Neural crest cell (in vitro differentiated cells): Measurements from ENCODE around the gene AXIN1. TPM values are rescaled to one million over a fixed set of nuclear protein-coding genes. Genes with fewer than 3 reads are reported as not detected.

Experiments
- DNase-seq: peaks from one replicate; pipeline ENCODE4 v3.0.0; 2021; ENCODE audit warnings: low read depth, mixed read lengths, low spot score
- H3K27ac Mint-ChIP-seq: one replicate; pipeline ENCODE4 v1.8.0; 2021; ENCODE audit warnings: mild to moderate bottlenecking, mixed read lengths; ENCODE audit not compliant: unreplicated experiment
- H3K27me3 Mint-ChIP-seq: 2 replicates; pipeline ENCODE4 v1.8.0; 2021; ENCODE audit warnings: low read depth, mild to moderate bottlenecking, mixed read lengths
- H3K36me3 Mint-ChIP-seq: 2 replicates; pipeline ENCODE4 v1.8.0; 2021; ENCODE audit warnings: low read depth, mild to moderate bottlenecking, mixed read lengths
- H3K4me1 Mint-ChIP-seq: 2 replicates; pipeline ENCODE4 v1.8.0; 2021; ENCODE audit warnings: mixed read lengths
- H3K4me3 Mint-ChIP-seq: one replicate; pipeline ENCODE4 v1.8.0; 2021; ENCODE audit warnings: mild to moderate bottlenecking, mixed read lengths
- H3K9me3 Mint-ChIP-seq: 2 replicates; pipeline ENCODE4 v1.8.0; 2021; ENCODE audit warnings: mixed read lengths
- CTCF ChIP-seq: fragments of 200-600 bp; sonication (generic); conservative IDR thresholded peaks from 2 replicates; pipeline ENCODE4 v1.5.0; 2021; ENCODE audit warnings: antibody characterized with exemption, mild to moderate bottlenecking
- total RNA-seq: library from RNA; stranded (reverse); gene quantifications from 2 replicates; pipeline ENCODE4 v1.2.1, GENCODE V29; 2021

Gene AXIN1
- total RNA-seq, 1 donor from 2014 or later, result 38.2 TPM

- no peaks in the 10 kb centered on the region for H3K27me3 Mint-ChIP-seq
- H3K4me1 Mint-ChIP-seq, result no peaks in the 10 kb centered on the region
- no peak overlapping the region for H3K27ac Mint-ChIP-seq
- no peak for TF ChIP-seq CTCF
- DNase-seq, result no peak
- peaks cover 3% of the 10 kb centered on the region for H3K36me3 Mint-ChIP-seq
- H3K4me3 Mint-ChIP-seq, result no peak overlapping the region
- no peaks in the 10 kb centered on the region for H3K9me3 Mint-ChIP-seq
Observed at GRCh38 chr16:291539-291938, 61.0 kb downstream of the AXIN1 start.

GRCh38 chr16:290681-291405 is 61.7 kb downstream of the AXIN1 start:
- Mint-ChIP-seq H3K4me1 (no peaks in the 10 kb centered on the region), H3K4me3 (no peak overlapping the region), H3K9me3 (no peaks in the 10 kb centered on the region), H3K27ac (peak overlapping the region; percentile 43), H3K27me3 (no peaks in the 10 kb centered on the region), H3K36me3 (peaks cover 6% of the 10 kb centered on the region)
- TF ChIP-seq CTCF, result no peak
- DNase-seq, result no peak

GRCh38 chr16:290015-290680 is 62.4 kb downstream of the AXIN1 start:
- no peak for TF ChIP-seq CTCF
- no peaks in the 10 kb centered on the region for H3K9me3 Mint-ChIP-seq
- H3K4me3 Mint-ChIP-seq, result no peak overlapping the region

GRCh38 chr16:289395-289997 is 63.0 kb downstream of the AXIN1 start:
- H3K36me3 Mint-ChIP-seq, result peaks cover 6% of the 10 kb centered on the region
- no peak overlapping the region for H3K4me3 Mint-ChIP-seq
- no peak for DNase-seq
- no peak for TF ChIP-seq CTCF
- H3K27ac Mint-ChIP-seq, result no peak overlapping the region
- no peaks in the 10 kb centered on the region for H3K4me1 Mint-ChIP-seq
- H3K9me3 Mint-ChIP-seq, result no peaks in the 10 kb centered on the region
- no peaks in the 10 kb centered on the region for H3K27me3 Mint-ChIP-seq

More at GRCh38 chr16:290015-290680, 62.4 kb downstream of the AXIN1 start:
- Mint-ChIP-seq H3K27me3 (no peaks in the 10 kb centered on the region), H3K27ac (peak overlapping the region; percentile 43), H3K36me3 (peaks cover 6% of the 10 kb centered on the region), H3K4me1 (no peaks in the 10 kb centered on the region)
- DNase-seq, result no peak

GRCh38 chr16:287981-288920 is 64.3 kb downstream of the AXIN1 start:
- no peak for TF ChIP-seq CTCF
- H3K27ac Mint-ChIP-seq, result no peak overlapping the region
- peaks cover 6% of the 10 kb centered on the region for H3K36me3 Mint-ChIP-seq
- H3K27me3 Mint-ChIP-seq, result no peaks in the 10 kb centered on the region
- no peaks in the 10 kb centered on the region for H3K9me3 Mint-ChIP-seq
- DNase-seq, result no peak
- no peak overlapping the region for H3K4me3 Mint-ChIP-seq
- no peaks in the 10 kb centered on the region for H3K4me1 Mint-ChIP-seq
